ENCODE measurements around the gene LILRB4.
"Not testable (repeated sequence)": the region's sequence is repeated elsewhere in the genome, so short reads cannot be mapped to it uniquely, and the experiment has no call there.

Gene LILRB4

DNA sequence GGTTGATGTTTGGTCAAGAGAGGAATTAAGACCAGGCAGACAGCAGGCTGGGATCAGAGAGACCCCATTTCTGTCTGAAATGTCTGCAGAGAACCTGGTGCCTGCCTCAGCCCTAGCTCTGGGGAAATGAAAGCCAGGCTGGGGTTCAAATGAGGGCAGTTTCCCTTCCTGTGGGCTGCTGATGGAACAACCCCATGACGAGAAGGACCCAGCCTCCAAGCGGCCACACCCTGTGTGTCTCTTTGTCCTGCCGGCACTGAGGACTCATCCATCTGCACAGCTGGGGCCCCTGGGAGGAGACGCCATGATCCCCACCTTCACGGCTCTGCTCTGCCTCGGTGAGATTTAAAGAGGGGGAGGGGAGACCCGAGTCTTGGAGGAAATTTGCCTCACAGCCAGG lies at the start of gene LILRB4:
Gene LILRB4 (plus strand): TSS at position 256 of the 400 bp plus-strand sequence. CDS start 49 bp downstream, at position 305.
- in situ Hi-C loops (cut with HindIII; ENCODE audit: low sequenced_read_pairs): no loop called here

DNA sequence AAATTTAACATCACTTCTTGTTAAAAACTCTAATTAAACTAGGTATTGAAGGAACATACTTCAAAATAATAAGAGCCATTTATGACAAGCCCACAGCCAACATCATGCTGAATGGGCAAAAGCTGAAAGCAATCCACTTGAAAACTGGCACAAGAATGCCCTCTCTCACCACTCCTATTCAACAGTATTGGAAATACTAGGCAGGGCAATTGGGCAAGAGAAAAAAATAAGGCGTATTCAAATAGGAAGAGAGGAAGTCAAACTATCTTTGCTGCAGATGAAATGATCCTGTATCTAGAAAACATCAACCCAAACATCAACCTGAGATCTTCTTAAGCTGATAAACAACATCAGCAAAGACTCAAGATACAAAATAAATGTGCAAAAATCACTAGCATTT lies 48.1 kb upstream of the LILRB4 start:
- in situ Hi-C loops (cut with HindIII; ENCODE audit: low sequenced_read_pairs): no loop called here

GRCh38 chr19:54616057-54616456 lies 46.7 kb upstream of the LILRB4 start:
- in situ Hi-C loops (cut with HindIII; ENCODE audit: low sequenced_read_pairs): no loop called here

GRCh38 chr19:54616821-54617560 lies 45.8 kb upstream of the LILRB4 start:
- in situ Hi-C loops (cut with HindIII; ENCODE audit: low sequenced_read_pairs): no loop called here

- in situ Hi-C loops (cut with HindIII; ENCODE audit: low sequenced_read_pairs): no loop called here
Measured at GRCh38 chr19:54620464-54620863, 42.3 kb upstream of the LILRB4 start.

GRCh38 chr19:54622431-54622830 lies 40.4 kb upstream of the LILRB4 start:
- in situ Hi-C loops (cut with HindIII; ENCODE audit: low sequenced_read_pairs): no loop called here

DNA sequence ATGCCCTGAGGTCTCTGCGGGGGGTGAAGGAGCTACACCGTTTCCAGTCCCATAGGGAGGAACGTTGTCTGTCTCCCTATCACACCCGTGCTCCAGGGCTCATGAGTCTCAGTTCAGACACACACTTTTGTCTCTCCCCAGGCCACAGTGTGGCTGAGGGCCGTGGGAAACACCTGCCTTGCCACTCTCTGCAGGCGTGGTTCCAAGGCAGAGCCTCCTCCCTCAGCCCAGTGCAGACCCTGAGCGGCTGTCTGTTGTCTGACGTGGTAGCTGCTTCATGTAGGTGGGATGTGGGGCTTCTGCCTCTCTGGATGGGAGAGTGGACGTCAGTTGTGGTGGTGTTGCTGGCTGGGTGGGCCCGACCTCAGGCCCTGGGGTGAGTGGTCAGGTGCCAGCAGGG lies 38.6 kb upstream of the LILRB4 start:
- in situ Hi-C loops (cut with HindIII; ENCODE audit: low sequenced_read_pairs): not testable (repeated sequence)

DNA sequence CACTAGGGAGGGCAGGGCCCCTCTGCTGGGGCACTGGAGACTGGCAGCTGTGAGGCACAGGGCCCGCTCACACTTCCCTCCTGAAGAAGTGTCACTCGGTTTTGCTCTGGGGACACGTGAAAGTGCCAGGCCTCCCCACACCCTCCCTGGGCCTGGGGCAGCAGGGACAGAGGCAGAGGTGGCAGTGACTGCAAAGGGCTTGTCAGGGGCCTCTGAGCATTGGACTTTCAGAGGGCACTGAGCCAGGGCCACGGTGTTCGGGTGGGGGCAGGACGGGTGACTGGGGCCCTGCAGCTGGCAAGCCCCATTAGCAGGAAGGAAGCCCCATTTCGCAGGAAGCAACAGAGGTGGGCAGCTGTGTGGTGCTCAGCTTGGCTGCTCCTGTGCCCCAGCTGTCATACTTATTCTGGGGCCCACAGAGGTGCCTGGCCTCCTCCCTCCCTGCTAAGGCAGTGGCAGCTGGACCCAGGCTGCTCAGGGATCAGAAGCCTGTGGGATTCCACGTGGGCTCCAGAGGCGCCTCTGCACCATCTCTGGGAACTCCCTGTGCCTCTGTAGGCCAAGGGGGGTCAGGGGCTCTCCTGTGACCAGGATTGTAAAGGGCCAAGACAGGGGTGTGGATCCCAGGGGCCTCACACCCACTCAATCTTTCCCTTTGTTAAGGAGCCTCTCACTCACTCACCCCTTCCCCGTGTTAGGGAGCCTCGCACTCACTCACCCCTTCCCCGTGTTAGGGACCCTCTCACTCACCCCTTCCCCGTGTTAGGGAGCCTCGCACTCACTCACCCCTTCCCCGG lies 37.7 kb upstream of the LILRB4 start:
- in situ Hi-C loops (cut with HindIII; ENCODE audit: low sequenced_read_pairs): not testable (repeated sequence)

DNA sequence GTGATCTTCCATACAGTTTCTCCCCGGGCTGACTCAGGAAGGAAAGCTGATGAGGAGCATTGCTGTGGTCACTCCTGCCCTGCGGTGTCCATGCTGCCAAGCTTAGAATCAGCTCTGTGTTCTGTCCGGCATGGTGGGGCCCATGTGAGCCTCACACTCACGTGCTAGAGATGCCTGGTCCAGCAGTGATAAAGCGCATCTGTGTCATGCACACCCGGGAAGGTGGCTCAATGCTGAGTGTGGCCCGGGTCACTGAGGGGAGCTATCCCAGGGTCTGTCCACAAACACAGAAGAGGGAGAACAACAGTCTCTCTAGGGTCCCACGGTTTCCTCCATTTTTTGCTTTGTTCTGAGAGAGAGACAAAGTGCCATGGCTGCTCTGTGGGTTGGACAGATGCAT lies 36.0 kb upstream of the LILRB4 start:
- in situ Hi-C loops (cut with HindIII; ENCODE audit: low sequenced_read_pairs): no loop called here

GRCh38 chr19:54627912-54628311 lies 34.9 kb upstream of the LILRB4 start:
- in situ Hi-C loops (cut with HindIII; ENCODE audit: low sequenced_read_pairs): not testable (repeated sequence)

DNA sequence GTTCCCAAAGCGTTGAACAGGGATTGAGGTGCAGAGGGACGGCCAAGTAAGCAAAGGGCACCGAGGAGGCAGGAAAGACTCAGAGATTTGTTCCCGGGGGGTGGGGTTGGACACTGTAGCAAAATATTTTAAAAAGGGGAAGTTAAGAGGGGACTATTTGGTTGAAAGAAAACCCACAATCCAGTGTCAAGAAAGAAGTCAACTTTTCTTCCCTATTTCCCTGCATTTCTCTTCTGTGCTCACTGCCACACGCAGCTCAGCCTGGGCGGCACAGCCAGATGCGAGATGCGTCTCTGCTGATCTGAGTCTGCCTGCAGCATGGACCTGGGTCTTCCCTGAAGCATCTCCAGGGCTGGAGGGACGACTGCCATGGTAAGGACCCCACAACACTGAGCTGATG lies 32.5 kb upstream of the LILRB4 start, which contains the start of gene LILRB1:
Gene LILRB1 (plus strand): TSS at position 223 of the 400 bp plus-strand sequence. CDS start 590 bp downstream, outside the sequence.
- in situ Hi-C loops (cut with HindIII; ENCODE audit: low sequenced_read_pairs): not testable (repeated sequence)

GRCh38 chr19:54630782-54631181 lies 32.0 kb upstream of the LILRB4 start:
- in situ Hi-C loops (cut with HindIII; ENCODE audit: low sequenced_read_pairs): no loop called here

DNA sequence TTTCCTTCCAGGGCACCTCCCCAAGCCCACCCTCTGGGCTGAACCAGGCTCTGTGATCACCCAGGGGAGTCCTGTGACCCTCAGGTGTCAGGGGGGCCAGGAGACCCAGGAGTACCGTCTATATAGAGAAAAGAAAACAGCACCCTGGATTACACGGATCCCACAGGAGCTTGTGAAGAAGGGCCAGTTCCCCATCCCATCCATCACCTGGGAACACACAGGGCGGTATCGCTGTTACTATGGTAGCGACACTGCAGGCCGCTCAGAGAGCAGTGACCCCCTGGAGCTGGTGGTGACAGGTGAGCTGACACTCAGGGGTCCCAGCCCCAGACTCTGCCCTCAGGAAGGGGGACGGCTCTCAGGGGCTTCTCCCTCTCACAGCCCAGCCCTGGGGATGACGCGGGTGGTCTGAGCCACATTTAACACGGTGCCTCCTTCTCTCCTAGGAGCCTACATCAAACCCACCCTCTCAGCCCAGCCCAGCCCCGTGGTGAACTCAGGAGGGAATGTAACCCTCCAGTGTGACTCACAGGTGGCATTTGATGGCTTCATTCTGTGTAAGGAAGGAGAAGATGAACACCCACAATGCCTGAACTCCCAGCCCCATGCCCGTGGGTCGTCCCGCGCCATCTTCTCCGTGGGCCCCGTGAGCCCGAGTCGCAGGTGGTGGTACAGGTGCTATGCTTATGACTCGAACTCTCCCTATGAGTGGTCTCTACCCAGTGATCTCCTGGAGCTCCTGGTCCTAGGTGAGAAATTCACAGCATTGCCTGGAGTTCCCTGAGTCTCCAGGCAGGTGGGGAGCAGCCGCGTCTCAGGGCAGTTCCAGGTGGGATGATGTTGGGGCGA lies 31.1 kb upstream of the LILRB4 start:
- in situ Hi-C loops (cut with HindIII; ENCODE audit: low sequenced_read_pairs): not testable (repeated sequence)

- in situ Hi-C loops (cut with HindIII; ENCODE audit: low sequenced_read_pairs): not testable (repeated sequence)
Measured at GRCh38 chr19:54632517-54632916, 30.3 kb upstream of the LILRB4 start.

- in situ Hi-C loops (cut with HindIII; ENCODE audit: low sequenced_read_pairs): no loop called here
Measured at GRCh38 chr19:54633401-54633800, 29.4 kb upstream of the LILRB4 start.

GRCh38 chr19:54636081-54636480 lies 26.7 kb upstream of the LILRB4 start:
- in situ Hi-C loops (cut with HindIII; ENCODE audit: low sequenced_read_pairs): not testable (repeated sequence)

DNA sequence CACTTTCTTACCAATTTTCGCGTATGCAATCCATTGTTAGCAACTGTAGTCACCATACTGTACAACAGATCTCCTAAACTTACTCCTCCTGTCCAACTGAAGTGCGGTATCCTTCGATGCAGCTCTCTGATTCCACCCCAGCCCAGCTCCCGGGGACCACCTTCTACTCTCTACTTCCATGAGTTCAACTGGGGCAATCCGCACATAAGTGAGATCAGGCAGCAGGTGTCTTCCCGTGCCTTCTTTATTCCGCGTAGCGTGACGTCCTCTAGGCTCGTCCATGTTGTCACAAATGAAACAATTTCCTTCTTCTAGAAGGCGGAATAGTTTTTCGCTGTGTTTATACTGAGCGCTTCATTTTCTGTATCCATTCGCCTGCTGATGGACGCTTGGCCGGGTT lies 24.1 kb upstream of the LILRB4 start:
- in situ Hi-C loops (cut with HindIII; ENCODE audit: low sequenced_read_pairs): no loop called here

- in situ Hi-C loops (cut with HindIII; ENCODE audit: low sequenced_read_pairs): not testable (repeated sequence)
Measured at GRCh38 chr19:54642953-54643352, 19.8 kb upstream of the LILRB4 start.

- in situ Hi-C loops (cut with HindIII; ENCODE audit: low sequenced_read_pairs): not testable (repeated sequence)
Measured at GRCh38 chr19:54643583-54643982, 19.2 kb upstream of the LILRB4 start.

GRCh38 chr19:54644056-54644455 lies 18.7 kb upstream of the LILRB4 start:
- in situ Hi-C loops (cut with HindIII; ENCODE audit: low sequenced_read_pairs): no loop called here

DNA sequence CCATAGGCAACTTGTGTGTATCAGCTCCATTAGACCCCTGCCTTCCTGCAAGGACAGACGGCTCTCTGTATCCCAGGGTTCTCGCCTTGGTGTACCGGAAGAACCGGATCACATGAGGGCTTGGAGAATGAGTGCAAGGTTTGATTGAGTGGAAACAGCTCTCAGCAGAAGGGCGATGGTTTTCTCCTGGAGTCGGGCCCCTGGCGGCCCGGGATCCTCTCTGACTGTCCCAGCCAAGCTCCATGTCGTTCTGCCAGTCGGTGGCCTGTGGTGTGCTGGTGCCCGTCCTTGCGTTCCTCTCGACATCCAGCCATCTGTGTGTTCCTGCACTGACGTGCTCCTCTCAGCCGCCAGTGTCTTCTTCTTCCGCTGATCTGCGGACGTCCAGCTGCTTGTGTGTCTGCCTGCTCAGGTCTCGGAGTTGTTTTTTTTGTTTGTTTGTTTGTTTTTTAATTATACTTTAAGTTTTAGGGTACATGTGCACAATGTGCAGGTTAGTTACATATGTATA lies 16.4 kb upstream of the LILRB4 start:
- in situ Hi-C loops (cut with HindIII; ENCODE audit: low sequenced_read_pairs): no loop called here
